Measurements from ENCODE around the gene SPEN.

SPEN gene

DNA sequence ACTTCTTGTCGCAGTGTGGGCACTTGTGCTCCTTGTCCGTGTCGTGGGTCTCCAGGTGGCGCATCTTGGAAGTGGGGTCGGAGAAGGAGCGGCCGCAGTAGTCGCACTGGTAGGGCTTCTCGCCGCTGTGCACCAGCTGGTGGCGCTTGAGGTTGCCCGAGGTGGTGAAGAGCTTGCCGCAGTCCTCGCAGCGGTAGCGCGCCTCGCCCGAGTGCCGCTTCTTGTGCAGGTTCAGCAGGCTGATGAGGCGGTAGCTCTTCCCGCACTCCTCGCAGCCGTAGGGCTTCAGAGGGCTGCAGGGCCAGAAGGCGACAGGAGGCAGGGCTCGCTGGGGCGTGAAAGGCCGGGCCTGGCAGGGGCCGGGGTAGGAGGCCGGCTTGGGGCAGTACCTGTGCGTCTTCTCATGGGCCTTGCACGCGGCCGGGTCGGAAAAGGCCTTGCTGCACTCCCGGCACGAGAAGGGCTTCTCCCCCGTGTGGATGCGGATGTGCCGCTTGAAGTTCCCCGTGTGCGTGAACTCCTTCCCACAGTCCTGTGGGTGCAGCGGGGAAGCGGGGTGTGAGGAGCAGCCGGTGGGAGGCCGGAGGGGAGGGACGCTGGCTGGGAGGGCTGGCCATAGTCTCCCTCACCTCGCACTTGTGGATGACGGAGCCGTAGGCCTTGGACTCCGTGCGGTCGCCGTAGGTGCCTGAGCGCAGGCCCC, 97.0 kb downstream of the SPEN start:
- no peak for TF ChIP-seq CTCF (conservative IDR thresholded peaks at IDR 0.05; ENCODE audit: control insufficient read depth, insufficient read depth, low read depth, low read length)
- H3K4me3 ChIP-seq (ENCODE audit: control insufficient read depth, low read depth, low read length), result no peak overlapping the region
- no peak for DNase-seq (ENCODE audit: low read depth)

- TF ChIP-seq CTCF (conservative IDR thresholded peaks at IDR 0.05; ENCODE audit: control insufficient read depth, insufficient read depth, low read depth, low read length), result no peak
- no peak for DNase-seq (ENCODE audit: low read depth)
- H3K4me3 ChIP-seq (ENCODE audit: control insufficient read depth, low read depth, low read length), result no peak overlapping the region
Observed at GRCh38 chr1:15945011-15945831, 97.7 kb downstream of the SPEN start.

- H3K4me3 ChIP-seq (ENCODE audit: control insufficient read depth, low read depth, low read length), result no peak overlapping the region
- DNase-seq (ENCODE audit: low read depth), result no peak
- TF ChIP-seq CTCF (conservative IDR thresholded peaks at IDR 0.05; ENCODE audit: control insufficient read depth, insufficient read depth, low read depth, low read length), result no peak
Observed at GRCh38 chr1:15945832-15946448, 98.4 kb downstream of the SPEN start.

DNA sequence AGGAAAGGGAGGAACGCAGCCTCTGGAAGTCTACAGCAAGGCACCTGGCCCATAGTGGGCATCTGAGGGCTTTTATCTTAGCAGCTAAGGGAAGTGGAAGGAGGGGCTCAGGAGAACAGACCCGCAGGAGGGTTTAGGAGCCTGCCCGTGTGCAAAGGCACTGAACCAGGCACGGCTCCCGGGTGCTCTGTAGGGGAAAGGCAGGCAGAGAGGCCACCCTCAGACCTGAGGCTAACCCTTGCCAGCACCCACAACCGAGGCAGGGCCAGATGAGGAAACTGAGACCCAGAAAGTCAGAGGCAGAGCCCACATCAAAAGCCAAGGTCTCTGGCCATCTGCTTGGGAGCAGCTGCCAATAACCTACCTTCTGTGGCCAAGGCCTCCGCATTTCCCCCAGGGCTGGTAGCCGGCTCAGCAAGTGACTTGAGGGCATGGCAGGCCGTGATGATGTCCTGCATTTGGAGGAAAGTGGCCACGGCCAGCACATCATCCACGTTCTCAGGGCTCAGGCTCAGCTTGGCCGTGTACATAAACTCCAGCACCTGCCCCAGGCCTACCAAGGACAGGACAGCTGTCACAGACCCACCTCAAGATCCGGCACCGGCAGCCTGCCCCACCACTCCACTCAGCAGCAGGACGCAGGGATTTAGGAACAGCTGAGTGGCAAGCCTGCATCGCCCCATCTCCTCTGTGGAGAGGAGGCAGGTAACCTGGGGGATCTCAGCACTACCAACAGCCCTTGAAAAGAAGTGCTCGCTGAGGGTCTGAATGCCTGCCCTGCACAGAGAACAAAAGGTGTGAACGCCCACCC, 99.3 kb downstream of the SPEN start:
- DNase-seq (ENCODE audit: low read depth), result no peak
- no peak overlapping the region for H3K4me3 ChIP-seq (ENCODE audit: control insufficient read depth, low read depth, low read length)
- no peak for TF ChIP-seq CTCF (conservative IDR thresholded peaks at IDR 0.05; ENCODE audit: control insufficient read depth, insufficient read depth, low read depth, low read length)

DNA sequence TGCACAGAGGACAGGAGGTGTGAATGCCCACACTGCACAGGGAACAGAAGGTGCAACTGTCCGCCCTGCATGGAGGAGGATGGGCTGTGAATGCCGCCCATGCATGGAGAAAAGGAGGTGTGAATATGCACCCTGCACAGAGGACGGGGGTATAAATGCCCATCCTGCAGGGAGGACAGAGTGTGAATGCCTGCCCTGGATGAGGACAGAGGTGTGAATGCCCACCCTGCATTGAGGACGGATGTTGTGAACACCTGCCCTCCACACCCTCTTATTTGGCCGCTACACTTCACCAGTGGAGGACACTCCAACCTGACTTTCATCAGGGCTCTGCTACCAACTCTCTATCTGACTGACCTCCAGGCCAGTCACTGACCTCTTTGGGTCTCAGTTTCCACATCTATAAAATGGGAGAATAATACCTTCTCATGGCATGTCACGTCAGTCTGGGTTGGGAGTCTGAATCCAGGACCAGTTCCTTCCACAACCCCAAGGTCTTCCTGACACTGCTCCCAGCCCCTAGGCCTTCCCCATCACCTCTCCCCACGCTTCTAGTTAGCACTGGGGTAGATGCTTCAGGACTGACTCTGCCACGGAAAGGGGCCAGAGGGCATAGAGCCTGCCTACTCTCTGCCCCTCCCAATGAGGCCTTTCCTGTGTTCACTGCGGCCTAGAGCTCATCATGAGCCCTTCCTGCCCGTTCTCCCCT, 100.0 kb downstream of the SPEN start:
- no peak overlapping the region for H3K4me3 ChIP-seq (ENCODE audit: control insufficient read depth, low read depth, low read length)
- DNase-seq (ENCODE audit: low read depth), result no peak
- TF ChIP-seq CTCF (conservative IDR thresholded peaks at IDR 0.05; ENCODE audit: control insufficient read depth, insufficient read depth, low read depth, low read length), result no peak
